ENCODE measurements around the gene FNDC10.

FNDC10 gene

DNA sequence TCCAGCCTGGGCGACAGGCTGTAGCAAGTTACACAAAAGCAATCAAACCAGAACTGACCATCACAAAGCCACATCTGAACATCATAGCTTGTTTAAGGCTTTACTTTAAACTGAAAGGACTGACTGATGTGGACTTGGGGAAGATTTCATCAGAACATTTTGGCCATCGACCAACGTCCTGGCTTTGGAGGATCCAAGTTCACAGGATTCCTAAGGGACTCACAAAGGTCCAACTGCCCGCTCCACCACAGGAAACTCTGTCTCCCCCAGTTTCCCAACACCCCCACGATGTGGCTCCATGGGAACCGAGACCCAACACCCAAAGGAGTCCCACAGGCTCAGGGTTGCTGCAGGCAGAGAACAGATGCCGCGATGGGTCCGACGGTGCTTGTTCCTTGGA is 34.6 kb downstream of the FNDC10 start:
- TF ChIP-seq, protein P1, sequence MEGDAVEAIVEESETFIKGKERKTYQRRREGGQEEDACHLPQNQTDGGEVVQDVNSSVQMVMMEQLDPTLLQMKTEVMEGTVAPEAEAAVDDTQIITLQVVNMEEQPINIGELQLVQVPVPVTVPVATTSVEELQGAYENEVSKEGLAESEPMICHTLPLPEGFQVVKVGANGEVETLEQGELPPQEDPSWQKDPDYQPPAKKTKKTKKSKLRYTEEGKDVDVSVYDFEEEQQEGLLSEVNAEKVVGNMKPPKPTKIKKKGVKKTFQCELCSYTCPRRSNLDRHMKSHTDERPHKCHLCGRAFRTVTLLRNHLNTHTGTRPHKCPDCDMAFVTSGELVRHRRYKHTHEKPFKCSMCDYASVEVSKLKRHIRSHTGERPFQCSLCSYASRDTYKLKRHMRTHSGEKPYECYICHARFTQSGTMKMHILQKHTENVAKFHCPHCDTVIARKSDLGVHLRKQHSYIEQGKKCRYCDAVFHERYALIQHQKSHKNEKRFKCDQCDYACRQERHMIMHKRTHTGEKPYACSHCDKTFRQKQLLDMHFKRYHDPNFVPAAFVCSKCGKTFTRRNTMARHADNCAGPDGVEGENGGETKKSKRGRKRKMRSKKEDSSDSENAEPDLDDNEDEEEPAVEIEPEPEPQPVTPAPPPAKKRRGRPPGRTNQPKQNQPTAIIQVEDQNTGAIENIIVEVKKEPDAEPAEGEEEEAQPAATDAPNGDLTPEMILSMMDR (IDR thresholded peaks at IDR 0.05; ENCODE audit: low read depth, low read length, missing control alignments), result no peak
- DNase-seq (ENCODE audit: extremely low read depth, low read depth), result no peak
- H3K4me3 ChIP-seq (replicated peaks; ENCODE audit: low read depth, low read length), result no peak overlapping the region

DNA sequence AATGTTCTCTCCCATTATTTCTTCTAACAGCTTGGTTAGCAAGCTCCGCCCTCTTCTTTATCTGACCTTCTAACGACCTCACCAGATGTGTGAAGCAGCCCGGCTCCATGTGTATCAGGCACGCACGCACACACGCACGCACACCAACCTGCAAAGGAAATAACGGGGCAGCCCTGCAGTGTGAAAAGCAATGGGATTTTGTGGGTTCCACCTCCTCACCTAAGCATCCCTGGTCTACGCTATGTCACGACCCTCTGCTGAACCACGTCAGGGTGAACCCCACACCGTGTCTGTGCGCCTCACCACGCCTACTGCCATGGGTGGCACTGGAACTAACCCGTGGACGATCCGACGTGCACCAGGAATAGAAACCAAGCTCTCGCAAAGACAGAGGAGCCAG is 35.7 kb downstream of the FNDC10 start:
- TF ChIP-seq, protein P1 (IDR thresholded peaks at IDR 0.05; ENCODE audit: low read depth, low read length, missing control alignments), result no peak
- no peak for DNase-seq (ENCODE audit: extremely low read depth, low read depth)
- no peak overlapping the region for H3K4me3 ChIP-seq (replicated peaks; ENCODE audit: low read depth, low read length)

DNA sequence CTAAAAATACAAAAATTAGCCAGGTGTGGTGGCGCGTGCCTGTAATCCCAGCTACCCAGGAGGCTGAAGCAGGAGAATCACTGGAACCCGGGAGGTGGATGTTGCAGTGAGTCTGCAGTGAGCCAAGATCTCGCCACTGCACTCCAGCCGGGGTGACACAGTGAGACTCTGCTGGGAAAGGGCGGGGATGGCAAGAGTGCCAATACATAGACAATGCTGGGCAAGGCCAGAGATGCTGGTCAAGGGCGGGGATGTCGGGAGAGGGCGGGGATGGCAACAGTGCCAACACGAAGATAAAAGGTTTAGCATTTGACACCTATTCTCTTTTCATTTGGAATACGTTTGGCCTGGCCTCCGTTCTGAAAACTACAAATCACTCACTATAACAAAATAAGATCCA is 36.2 kb downstream of the FNDC10 start:
- no peak overlapping the region for H3K4me3 ChIP-seq (replicated peaks; ENCODE audit: low read depth, low read length)
- DNase-seq (ENCODE audit: extremely low read depth, low read depth), result no peak
- TF ChIP-seq, protein P1 (IDR thresholded peaks at IDR 0.05; ENCODE audit: low read depth, low read length, missing control alignments), result no peak

DNA sequence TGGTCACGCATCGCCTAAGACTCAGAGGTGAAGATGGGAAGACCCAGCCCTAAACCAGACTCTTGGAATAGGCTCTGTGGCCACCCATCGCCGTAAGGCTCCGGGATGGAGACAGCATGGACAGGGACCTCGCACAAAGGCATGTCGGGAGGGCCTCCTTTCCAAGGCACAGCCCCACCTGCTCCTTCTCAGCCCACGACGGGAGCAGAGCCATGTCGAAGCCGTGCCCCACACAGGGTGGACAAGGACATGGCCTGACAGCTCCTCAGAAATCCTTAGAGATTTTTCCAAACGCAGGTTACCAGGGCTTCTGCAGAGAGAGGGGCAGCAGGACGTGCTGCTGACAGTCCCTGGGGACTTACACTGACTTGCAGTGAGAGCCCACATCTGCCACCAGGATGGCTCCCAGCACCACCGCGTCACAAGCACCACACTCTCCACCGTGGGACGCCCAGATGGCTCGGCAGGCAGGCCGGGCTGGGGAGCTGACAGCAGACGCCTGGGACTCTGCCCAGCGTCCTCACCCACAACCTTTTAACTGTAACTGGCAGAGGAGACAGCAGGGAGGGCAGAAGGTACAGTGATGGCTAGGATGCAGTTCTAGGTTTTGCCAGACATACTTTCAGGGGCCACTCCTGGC is 37.3 kb downstream of the FNDC10 start:
- TF ChIP-seq, protein P1 (IDR thresholded peaks at IDR 0.05; ENCODE audit: low read depth, low read length, missing control alignments), result no peak
- no peak for DNase-seq (ENCODE audit: extremely low read depth, low read depth)
- no peak overlapping the region for H3K4me3 ChIP-seq (replicated peaks; ENCODE audit: low read depth, low read length)

DNA sequence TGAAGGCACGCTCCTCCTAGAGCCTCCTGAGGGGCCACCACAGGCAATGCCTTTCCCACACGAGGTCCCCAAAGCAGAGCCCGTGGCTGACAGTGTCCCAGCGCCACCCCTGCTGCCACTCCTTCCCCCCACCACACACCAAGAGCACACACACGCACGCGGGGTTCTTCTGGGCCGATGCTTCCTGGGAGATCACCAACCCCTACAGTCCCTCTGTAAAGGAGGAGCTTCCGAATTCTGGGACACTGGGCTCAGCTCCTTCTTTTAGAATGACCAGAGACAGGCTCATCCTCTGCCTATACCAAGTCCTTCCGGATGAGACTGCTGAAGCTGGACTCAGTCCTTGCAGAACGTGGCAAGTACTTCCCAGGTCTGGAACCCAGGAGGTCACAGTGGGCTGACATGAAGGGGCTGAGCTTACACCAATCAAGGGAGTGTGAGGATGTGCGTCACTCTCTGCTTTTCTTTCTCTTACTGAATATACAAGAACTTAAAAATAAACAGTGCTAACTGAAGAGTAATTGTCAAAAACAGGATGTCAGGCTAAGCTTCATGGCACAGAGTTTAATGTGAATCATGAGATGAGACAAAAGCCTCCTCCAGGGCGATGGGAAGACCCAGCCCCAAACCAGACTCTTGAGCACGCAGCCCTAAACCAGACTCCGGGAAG is 38.0 kb downstream of the FNDC10 start:
- TF ChIP-seq, protein P1 (IDR thresholded peaks at IDR 0.05; ENCODE audit: low read depth, low read length, missing control alignments), result no peak
- no peak for DNase-seq (ENCODE audit: extremely low read depth, low read depth)
- H3K4me3 ChIP-seq (replicated peaks; ENCODE audit: low read depth, low read length), result no peak overlapping the region

DNA sequence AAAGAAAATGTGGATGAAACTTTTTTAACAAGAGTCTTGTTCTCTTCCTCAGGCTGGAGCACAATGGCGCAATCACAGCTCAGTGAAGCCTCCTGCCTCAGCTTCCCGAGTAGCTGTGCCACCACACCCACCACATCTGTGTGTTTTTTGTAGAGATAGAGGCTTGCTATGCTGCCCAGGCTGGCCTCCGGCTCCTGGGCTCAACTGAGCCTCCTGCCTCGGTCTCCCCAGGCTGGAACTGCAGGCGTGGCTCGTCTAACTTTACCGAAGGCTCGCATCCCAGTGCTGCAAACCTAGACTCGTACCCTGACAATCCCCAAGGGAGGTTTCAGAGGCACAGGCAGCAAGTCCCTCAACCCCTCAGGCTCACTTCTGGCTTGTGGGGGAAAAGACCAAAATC is 39.8 kb downstream of the FNDC10 start:
- H3K4me3 ChIP-seq (replicated peaks; ENCODE audit: low read depth, low read length), result no peak overlapping the region
- DNase-seq (ENCODE audit: extremely low read depth, low read depth), result no peak
- TF ChIP-seq, protein P1 (IDR thresholded peaks at IDR 0.05; ENCODE audit: low read depth, low read length, missing control alignments), result no peak
